ENCODE data around the gene LMTK2. TPM values are rescaled to one million over a fixed set of nuclear protein-coding genes. Genes with fewer than 3 reads are reported as not detected.
A peak's percentile ranks its signal among the peaks of the same experiment; 100 is the strongest.

Gene LMTK2
- total and polyA plus RNA-seq, 2 experiments from 2014 or later = 6.1 to 30.8 TPM

- Mint-ChIP-seq H3K4me1 (peaks cover under 1% of the 10 kb centered on the region), H3K27ac (peak overlapping the region; percentile 89), H3K4me3 (no peak overlapping the region), H3K27me3 (ENCODE audit: insufficient read depth, low read depth, poor library complexity) (peaks cover 8% of the 10 kb centered on the region), H3K36me3 (ENCODE audit: low read depth) (no peaks in the 10 kb centered on the region), H3K9me3 (no peaks in the 10 kb centered on the region)
- Histone ChIP-seq H3K36me3 (ENCODE audit: insufficient read depth) (no peaks in the 10 kb centered on the region), H3K9me2 (ENCODE audit: insufficient read depth) (no peaks in the 10 kb centered on the region), H3K27ac (ENCODE audit: low read depth) (no peak overlapping the region), H3F3A (replicated peaks; ENCODE audit: low read depth) (no peaks in the 10 kb centered on the region), H2AFZ (no peak overlapping the region), H3K79me2 (replicated peaks; ENCODE audit: insufficient read depth) (no peaks in the 10 kb centered on the region), H3K4me3 (no peak overlapping the region), H3K27me3 (ENCODE audit: insufficient read depth) (no peaks in the 10 kb centered on the region), H3K4me2 (no peak overlapping the region), H4K20me1 (replicated peaks; ENCODE audit: insufficient read depth) (no peaks in the 10 kb centered on the region), H3K4me1 (ENCODE audit: insufficient read depth) (peaks cover 2% of the 10 kb centered on the region; the same call in 1 of the 2 replicates)
- no peak for ATAC-seq
- TF ChIP-seq CTCF (conservative IDR thresholded peaks at IDR 0.05; ENCODE audit: low read depth in 2 of 2) = no peak
- TF ChIP-seq, protein P1, sequence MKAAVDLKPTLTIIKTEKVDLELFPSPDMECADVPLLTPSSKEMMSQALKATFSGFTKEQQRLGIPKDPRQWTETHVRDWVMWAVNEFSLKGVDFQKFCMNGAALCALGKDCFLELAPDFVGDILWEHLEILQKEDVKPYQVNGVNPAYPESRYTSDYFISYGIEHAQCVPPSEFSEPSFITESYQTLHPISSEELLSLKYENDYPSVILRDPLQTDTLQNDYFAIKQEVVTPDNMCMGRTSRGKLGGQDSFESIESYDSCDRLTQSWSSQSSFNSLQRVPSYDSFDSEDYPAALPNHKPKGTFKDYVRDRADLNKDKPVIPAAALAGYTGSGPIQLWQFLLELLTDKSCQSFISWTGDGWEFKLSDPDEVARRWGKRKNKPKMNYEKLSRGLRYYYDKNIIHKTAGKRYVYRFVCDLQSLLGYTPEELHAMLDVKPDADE (IDR thresholded peaks at IDR 0.05) = no peak
- TF ChIP-seq POLR2AphosphoS5 (IDR thresholded peaks at IDR 0.05; ENCODE audit: low read depth) = no peak
- no peak for TF ChIP-seq REST (IDR thresholded peaks at IDR 0.05; ENCODE audit: unreplicated experiment)
- no peak for DNase-seq (ENCODE audit: low spot score)
Observed at GRCh38 chr7:98223351-98223897, 116.8 kb downstream of the LMTK2 start.

- H3K4me1 Mint-ChIP-seq = no peaks in the 10 kb centered on the region
- H3K27me3 ChIP-seq (ENCODE audit: insufficient read depth) = no peaks in the 10 kb centered on the region
- H3K4me3 ChIP-seq = no peak overlapping the region
- H3K36me3 Mint-ChIP-seq (ENCODE audit: low read depth) = no peaks in the 10 kb centered on the region
- H3K9me3 Mint-ChIP-seq = no peaks in the 10 kb centered on the region
- H3K27me3 Mint-ChIP-seq (ENCODE audit: insufficient read depth, low read depth, poor library complexity) = peaks cover 8% of the 10 kb centered on the region
- H3K27ac Mint-ChIP-seq = no peak overlapping the region
- no peaks in the 10 kb centered on the region for H3F3A ChIP-seq (replicated peaks; ENCODE audit: low read depth)
- no peaks in the 10 kb centered on the region for H4K20me1 ChIP-seq (replicated peaks; ENCODE audit: insufficient read depth)
- no peaks in the 10 kb centered on the region for H3K79me2 ChIP-seq (replicated peaks; ENCODE audit: insufficient read depth)
- no peak for TF ChIP-seq REST (IDR thresholded peaks at IDR 0.05; ENCODE audit: unreplicated experiment)
- TF ChIP-seq POLR2AphosphoS5 (IDR thresholded peaks at IDR 0.05; ENCODE audit: low read depth) = no peak
- TF ChIP-seq ZNF114 (CRISPR knock-in tag; IDR thresholded peaks at IDR 0.05) = no peak
- peak; percentile 30; the same call in 2 of the 3 replicates for ATAC-seq
- H3K4me3 Mint-ChIP-seq = no peak overlapping the region
- no peaks in the 10 kb centered on the region for H3K9me2 ChIP-seq (ENCODE audit: insufficient read depth)
- H3K4me1 ChIP-seq (ENCODE audit: insufficient read depth) = no peaks in the 10 kb centered on the region
- H3K27ac ChIP-seq (ENCODE audit: low read depth) = no peak overlapping the region
- no peak for DNase-seq (ENCODE audit: low spot score)
- no peak overlapping the region for H2AFZ ChIP-seq
- no peaks in the 10 kb centered on the region for H3K36me3 ChIP-seq (ENCODE audit: insufficient read depth)
- no peak overlapping the region for H3K4me2 ChIP-seq
Observed at GRCh38 chr7:98223898-98224700, 117.4 kb downstream of the LMTK2 start.
